Stomach (tissue), 9 donors: ENCODE data around the gene SH3TC1. TPM values are rescaled to one million over a fixed set of nuclear protein-coding genes. Genes with fewer than 3 reads are reported as not detected.

Experiments used
- DNase-seq, 2 donors: peaks; one replicate each; pipeline versions ENCODE4 v3.0.0 to v3.0.0-alpha.2; 2013 to 2019
- H3K27ac ChIP-seq, 5 donors: fragments of 200-600 bp in 4 of 5; sonication (generic) in 4 of 5; one replicate each; pipeline ENCODE4 v1.5.1; 2013 to 2019; ENCODE audit warnings: mild to moderate bottlenecking in 1 of 5, moderate library complexity in 1 of 5
- H3K27me3 ChIP-seq, 3 donors: fragments of 200-600 bp; sonication (generic); one replicate each; pipeline ENCODE4 v1.5.1; 2017 to 2019; ENCODE audit warnings: mixed run types in 1 of 3
- H3K36me3 ChIP-seq, 4 donors: fragments of 200-600 bp; sonication (generic); 1 replicate in 3 of 4; 2 replicates in 1 of 4; pipeline ENCODE4 v1.5.1; 2016 to 2019
- H3K4me1 ChIP-seq, 4 donors: fragments of 200-600 bp; sonication (generic); one replicate each; pipeline ENCODE4 v1.5.1; 2016 to 2019
- H3K4me3 ChIP-seq, 4 donors: fragments of 200-600 bp; sonication (generic) in 3 of 4; one replicate each; pipeline ENCODE4 v1.5.1; 2016 to 2019; ENCODE audit warnings: mild to moderate bottlenecking in 1 of 4
- H3K9me3 ChIP-seq, 4 donors: fragments of 200-600 bp; sonication (generic); one replicate each; pipeline ENCODE4 v1.5.1; 2016 to 2019
- CTCF ChIP-seq, 7 experiments: fragments of 450-650 bp in 4 of 7; fragments of 200-600 bp in 3 of 7; sonication (generic) in 3 of 7; IDR thresholded peaks; one replicate each; pipeline ENCODE4 v1.5.1; 2016 to 2019; ENCODE audit warnings: antibody characterized with exemption in 7 of 7, control low read depth in 2 of 7, mild to moderate bottlenecking in 1 of 7
- EP300 ChIP-seq: sonication (generic); formaldehyde crosslinking; IDR thresholded peaks from one replicate; pipeline ENCODE4 v1.6.1; 2017; ENCODE audit warnings: antibody characterized with exemption
- POLR2A ChIP-seq, 4 donors: fragments of 450-650 bp; IDR thresholded peaks; one replicate each; pipeline ENCODE4 v1.6.1; 2016; ENCODE audit warnings: antibody characterized with exemption in 4 of 4, control low read depth in 2 of 4, mild to moderate bottlenecking in 1 of 4, moderate library complexity in 1 of 4
- POLR2AphosphoS5 ChIP-seq, 3 donors: sonication (generic); formaldehyde crosslinking; IDR thresholded peaks; one replicate each; pipeline ENCODE4 v1.6.1; 2016; ENCODE audit warnings: antibody characterized with exemption in 3 of 3
- WGBS, 5 donors: extraction: QIAGEN DNeasy Blood & Tissue Kit in 3 of 5; methylation state at CpG; one replicate each; pipeline versions ENCODE4 v1.1.5 to v1.1.7; 2013 to 2018; 5-methylcytosine and 5-hydroxymethylcytosine counted together
- intact Hi-C: fragments of 100-400 bp; cut with DNase I; formaldehyde crosslinking; loops from one replicate; pipeline ENCODE4 v1.15.1; 2023; ENCODE audit warnings: low total_unique reads
- polyA plus RNA-seq, 3 donors: library from polyadenylated mRNA; stranded (reverse); fragments of 200-250 nt; gene quantifications; one replicate each; pipeline ENCODE4 v1.2.3, GENCODE V29; 2013
- total RNA-seq, 5 donors: library from RNA; depleted of rRNA; stranded (reverse); fragments of >200 nt; gene quantifications; one replicate each; pipeline versions ENCODE4 v1.1.0 to v1.2.3, GENCODE V29; 2014 to 2016
- donor health status: healthy with polysubstance abuse.
- donor health status: Bipolar disorder and iron deficiency.
- donor health status: healthy.

SH3TC1 gene
- total and polyA plus RNA-seq, 8 donors: 12.0 to 96.2 (median 27.9) TPM

- TF ChIP-seq POLR2A (IDR thresholded peaks at IDR 0.05) (no peak), CTCF (IDR thresholded peaks at IDR 0.05) (no peak), POLR2AphosphoS5 (IDR thresholded peaks at IDR 0.05) (no peak), EP300 (no peak)
- Histone ChIP-seq H3K4me3 (no peak overlapping the region), H3K27ac (no peak overlapping the region), H3K4me1 (peaks cover 13 to 43% (median 20%) of the 10 kb centered on the region in 4 donors), H3K36me3 (peaks cover 30 to 89% (median 72%) of the 10 kb centered on the region in 4 donors), H3K9me3 (no peaks in the 10 kb centered on the region), H3K27me3 (no peaks in the 10 kb centered on the region)
- WGBS, 5 donors: 94 to 96% (median 95%) methylated on average over 13 to 15 of the region's 15 CpGs
- intact Hi-C loops: no loop called here
- no peak for DNase-seq
These were observed 23.7 kb downstream of the SH3TC1 start for GRCh38 chr4:8222609-8223388.

GRCh38 chr4:8224267-8224974 lies 25.3 kb downstream of the SH3TC1 start:
- Histone ChIP-seq H3K4me3 (no peak overlapping the region), H3K9me3 (no peaks in the 10 kb centered on the region), H3K4me1 (peaks cover 26 to 59% (median 33%) of the 10 kb centered on the region in 4 donors), H3K27me3 (no peaks in the 10 kb centered on the region), H3K27ac (no peak overlapping the region), H3K36me3 (peaks cover 33 to 77% (median 58%) of the 10 kb centered on the region in 4 donors)
- WGBS, 5 donors: 85 to 92% (median 89%) methylated on average over 11 to 12 of the region's 12 CpGs
- intact Hi-C loops: no loop called here
- no peak for TF ChIP-seq POLR2AphosphoS5 (IDR thresholded peaks at IDR 0.05)
- no peak for TF ChIP-seq POLR2A (IDR thresholded peaks at IDR 0.05)
- no peak for TF ChIP-seq EP300
- TF ChIP-seq CTCF (IDR thresholded peaks at IDR 0.05): no peak
- DNase-seq: no peak

- Histone ChIP-seq H3K4me3 (no peak overlapping the region), H3K4me1 (peaks cover 26 to 60% (median 33%) of the 10 kb centered on the region in 4 donors), H3K27ac (peak overlapping the region in 2 of 5 donors; percentile 4 to 74), H3K9me3 (no peaks in the 10 kb centered on the region), H3K36me3 (peaks cover 31 to 70% (median 51%) of the 10 kb centered on the region in 4 donors), H3K27me3 (no peaks in the 10 kb centered on the region)
- TF ChIP-seq POLR2AphosphoS5 (IDR thresholded peaks at IDR 0.05): no peak
- TF ChIP-seq EP300: no peak
- no peak for TF ChIP-seq CTCF (IDR thresholded peaks at IDR 0.05)
- no peak for TF ChIP-seq POLR2A (IDR thresholded peaks at IDR 0.05)
- intact Hi-C loops: no loop called here
- WGBS, 5 donors: 61 to 82% (median 76%) methylated on average over 5 to 12 of the region's 12 CpGs
- DNase-seq: no peak
These were observed 26.0 kb downstream of the SH3TC1 start for GRCh38 chr4:8224975-8225625.
